Cardiac fibroblast (primary cell): Measurements from ENCODE around the gene COX19.

Source experiments
- DNase-seq, 2 donors: peaks; one replicate each; pipeline versions ENCODE4 v3.0.0 to v3.0.0-alpha.2; 2010; ENCODE audit warnings: low read depth in 2 of 2
- H3K4me3 ChIP-seq, 2 donors: replicated peaks in 1 of 2; 1 replicate in 1 of 2; 2 replicates in 1 of 2; pipeline ENCODE4 v1.5.1; 2011; ENCODE audit warnings: low read depth in 2 of 2, low read length in 2 of 2, mild to moderate bottlenecking in 2 of 2, moderate library complexity in 1 of 2
- CTCF ChIP-seq: IDR thresholded peaks from one replicate; pipeline ENCODE4 v1.5.1; 2011; ENCODE audit warnings: low read depth, mild to moderate bottlenecking, low read length, inconsistent platforms

Gene COX19

GRCh38 chr7:999941-1000935 is 24.9 kb upstream of the COX19 start:
- no peak overlapping the region for H3K4me3 ChIP-seq
- DNase-seq = no peak
- TF ChIP-seq CTCF = no peak

- DNase-seq = no peak
- no peak for TF ChIP-seq CTCF
- H3K4me3 ChIP-seq = no peak overlapping the region
Observed at GRCh38 chr7:999149-999879, 24.0 kb upstream of the COX19 start.

GRCh38 chr7:997404-998395 is 22.4 kb upstream of the COX19 start:
- DNase-seq = no peak
- no peak for TF ChIP-seq CTCF
- H3K4me3 ChIP-seq = no peak overlapping the region

GRCh38 chr7:996079-996872 is 20.9 kb upstream of the COX19 start:
- H3K4me3 ChIP-seq = no peak overlapping the region
- DNase-seq = no peak
- no peak for TF ChIP-seq CTCF

GRCh38 chr7:995571-995970 is 20.2 kb upstream of the COX19 start:
- no peak for TF ChIP-seq CTCF
- no peak for DNase-seq
- no peak overlapping the region for H3K4me3 ChIP-seq
